T-helper 22 cell (primary cell): Measurements from ENCODE around the gene ZFHX3.
"Not testable (repeated sequence)": the region's sequence is repeated elsewhere in the genome, so short reads cannot be mapped to it uniquely, and the experiment has no call there.

ENCODE experiments used
- DNase-seq: peaks from one replicate; pipeline ENCODE4 v3.0.0-alpha.2; 2020; ENCODE audit warnings: low read depth

Gene ZFHX3

GRCh38 chr16:73020409-73020884 lies 27.5 kb downstream of the ZFHX3 start:
- DNase-seq = no peak

DNA sequence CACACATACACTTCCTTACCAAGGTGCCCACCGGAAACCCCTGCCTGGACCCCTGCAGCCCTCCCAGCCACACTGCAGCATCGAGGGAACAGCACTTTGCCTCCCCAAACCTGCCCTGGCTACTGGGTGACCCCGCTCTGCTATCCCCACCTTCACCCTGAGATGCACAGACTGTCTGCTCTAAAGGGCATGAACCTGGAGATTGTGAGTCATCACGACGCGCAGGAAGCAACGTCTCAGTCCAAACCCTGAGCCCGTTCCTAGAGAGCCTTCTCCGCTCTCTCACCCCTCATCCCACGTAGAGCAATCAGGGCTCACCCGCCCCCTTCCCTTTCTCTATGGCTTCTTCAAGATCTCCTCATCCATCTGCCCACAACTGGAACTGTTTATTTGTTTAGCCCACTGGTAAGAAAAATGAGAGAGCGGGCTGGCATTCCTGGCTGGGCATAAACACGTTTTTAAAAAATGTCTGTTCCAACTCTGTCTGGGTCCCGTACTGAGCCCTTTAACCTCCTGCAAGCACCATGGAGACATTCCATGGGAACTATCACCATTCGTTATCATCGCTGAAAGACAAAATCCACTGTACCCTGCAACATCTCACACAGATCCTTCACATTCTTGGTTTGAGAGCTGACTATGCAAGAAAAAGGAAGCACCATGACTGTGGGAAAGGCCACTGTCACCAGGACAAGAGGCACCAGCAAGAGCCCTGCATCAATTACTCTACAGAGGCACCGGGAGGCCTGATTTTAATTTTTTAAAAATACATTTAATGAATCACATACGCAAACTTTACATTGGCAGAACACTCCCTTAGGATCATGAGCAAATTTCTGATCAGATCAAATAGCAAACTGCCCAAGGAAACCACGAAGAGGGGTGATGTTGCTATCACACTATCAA lies 28.2 kb downstream of the ZFHX3 start:
- DNase-seq = no peak

GRCh38 chr16:73018821-73019456 lies 29.0 kb downstream of the ZFHX3 start:
- no peak for DNase-seq

DNA sequence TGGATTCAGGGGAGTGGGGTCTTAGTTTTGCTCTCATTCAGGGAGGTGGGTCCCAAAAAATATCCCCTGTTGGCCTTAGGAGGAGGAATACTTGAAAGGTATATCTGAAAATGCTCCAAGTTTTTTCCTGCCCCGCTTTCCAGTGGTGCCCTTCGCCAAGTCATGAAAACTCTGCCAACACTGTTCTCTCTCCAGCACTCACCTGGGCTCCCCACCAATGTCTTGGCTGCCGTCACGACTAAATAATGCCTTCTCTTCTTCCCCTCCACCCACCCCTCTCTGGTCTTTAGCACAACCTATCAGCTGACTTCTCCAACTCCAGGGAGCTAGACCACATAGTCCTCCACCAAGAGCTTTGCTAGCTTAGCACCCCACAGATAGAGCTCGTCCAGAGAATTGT lies 30.6 kb downstream of the ZFHX3 start:
- DNase-seq = no peak

GRCh38 chr16:73016488-73016830 lies 31.5 kb downstream of the ZFHX3 start:
- DNase-seq = no peak

GRCh38 chr16:73015612-73016487 lies 32.1 kb downstream of the ZFHX3 start:
- no peak for DNase-seq

- no peak for DNase-seq
These were observed 33.2 kb downstream of the ZFHX3 start for GRCh38 chr16:73014768-73015167.

- DNase-seq = no peak
These were observed 34.0 kb downstream of the ZFHX3 start for GRCh38 chr16:73013974-73014373.

DNA sequence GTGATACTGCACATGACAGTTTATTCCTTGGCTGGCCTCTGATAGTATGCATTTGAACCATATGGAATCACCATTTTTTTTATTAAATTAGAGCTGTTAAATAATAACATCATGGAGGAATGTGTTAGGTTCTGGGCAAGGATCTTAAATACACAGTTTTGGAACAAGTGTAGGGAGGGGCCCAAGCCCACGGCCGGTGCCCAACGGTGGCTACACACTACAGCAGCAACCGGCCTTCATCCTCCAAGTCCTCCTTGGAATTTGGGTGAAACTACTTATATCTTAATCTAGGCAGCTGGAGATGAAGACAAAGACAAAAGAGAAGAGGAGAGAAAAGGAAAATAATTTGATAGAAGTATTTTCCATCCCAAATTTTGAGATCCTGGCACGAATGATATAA lies 35.6 kb downstream of the ZFHX3 start:
- no peak for DNase-seq

- no peak for DNase-seq
These were observed 36.0 kb downstream of the ZFHX3 start for GRCh38 chr16:73011926-73012325.

GRCh38 chr16:73010150-73010676 lies 37.7 kb downstream of the ZFHX3 start:
- DNase-seq = no peak

DNA sequence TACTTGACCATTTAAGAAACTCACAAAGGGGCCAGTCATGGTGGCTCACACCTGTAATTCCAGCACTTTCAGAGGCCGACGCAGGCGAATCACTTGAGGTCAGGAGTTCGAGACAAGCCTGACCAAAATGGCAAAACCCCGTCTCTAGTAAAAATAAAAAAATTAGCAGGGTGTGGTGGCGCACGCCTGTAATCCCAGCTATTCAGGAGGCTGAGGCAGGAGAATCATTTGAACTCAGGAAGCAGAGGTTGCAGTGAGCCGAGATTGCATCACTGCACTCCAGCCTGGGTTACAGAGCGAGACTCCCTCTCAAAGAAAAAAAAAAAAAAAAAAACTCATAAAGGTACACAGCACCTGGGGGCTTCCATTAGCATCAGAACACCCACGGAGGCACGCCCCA lies 38.2 kb downstream of the ZFHX3 start:
- DNase-seq = not testable (repeated sequence)

DNA sequence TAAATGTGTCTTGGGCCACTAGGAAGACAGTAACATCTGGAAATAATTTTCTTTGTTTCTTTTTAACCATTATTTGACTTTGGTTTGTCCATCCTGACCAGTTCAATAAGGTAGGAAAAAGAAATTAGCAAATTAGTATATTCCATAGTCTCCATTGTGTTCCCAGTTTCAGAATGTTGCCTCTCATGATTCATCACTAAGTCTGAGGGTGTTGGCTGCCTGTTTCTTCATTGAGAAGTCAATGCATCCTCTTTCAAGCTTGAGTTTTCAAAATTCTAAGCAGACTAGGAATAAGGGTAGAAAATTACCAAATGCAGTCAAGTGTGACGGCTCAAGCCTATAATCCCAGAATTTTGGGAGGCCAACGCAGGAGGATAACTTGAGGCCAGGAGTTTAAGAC lies 41.9 kb downstream of the ZFHX3 start:
- no peak for DNase-seq

DNA sequence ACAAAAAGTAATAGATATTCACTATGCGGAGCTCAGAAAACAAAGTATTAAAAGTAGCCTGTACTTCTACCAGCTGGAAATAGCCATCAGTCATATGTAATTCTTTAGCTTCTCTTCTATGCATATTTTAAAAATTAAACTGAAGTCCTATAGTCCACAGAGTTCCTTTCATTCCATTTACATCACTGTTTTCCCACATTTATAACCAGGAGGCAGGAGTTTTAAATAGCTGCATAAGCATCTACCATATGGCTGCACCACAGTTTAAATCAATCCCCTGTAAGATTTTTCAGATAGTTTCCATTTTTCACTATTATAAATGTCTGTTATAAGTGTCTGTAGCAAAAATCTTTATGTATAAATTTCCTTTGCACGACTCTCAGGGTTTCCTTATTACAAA lies 45.1 kb downstream of the ZFHX3 start:
- no peak for DNase-seq

- no peak for DNase-seq
These were observed 46.9 kb downstream of the ZFHX3 start for GRCh38 chr16:73000907-73001521.

DNA sequence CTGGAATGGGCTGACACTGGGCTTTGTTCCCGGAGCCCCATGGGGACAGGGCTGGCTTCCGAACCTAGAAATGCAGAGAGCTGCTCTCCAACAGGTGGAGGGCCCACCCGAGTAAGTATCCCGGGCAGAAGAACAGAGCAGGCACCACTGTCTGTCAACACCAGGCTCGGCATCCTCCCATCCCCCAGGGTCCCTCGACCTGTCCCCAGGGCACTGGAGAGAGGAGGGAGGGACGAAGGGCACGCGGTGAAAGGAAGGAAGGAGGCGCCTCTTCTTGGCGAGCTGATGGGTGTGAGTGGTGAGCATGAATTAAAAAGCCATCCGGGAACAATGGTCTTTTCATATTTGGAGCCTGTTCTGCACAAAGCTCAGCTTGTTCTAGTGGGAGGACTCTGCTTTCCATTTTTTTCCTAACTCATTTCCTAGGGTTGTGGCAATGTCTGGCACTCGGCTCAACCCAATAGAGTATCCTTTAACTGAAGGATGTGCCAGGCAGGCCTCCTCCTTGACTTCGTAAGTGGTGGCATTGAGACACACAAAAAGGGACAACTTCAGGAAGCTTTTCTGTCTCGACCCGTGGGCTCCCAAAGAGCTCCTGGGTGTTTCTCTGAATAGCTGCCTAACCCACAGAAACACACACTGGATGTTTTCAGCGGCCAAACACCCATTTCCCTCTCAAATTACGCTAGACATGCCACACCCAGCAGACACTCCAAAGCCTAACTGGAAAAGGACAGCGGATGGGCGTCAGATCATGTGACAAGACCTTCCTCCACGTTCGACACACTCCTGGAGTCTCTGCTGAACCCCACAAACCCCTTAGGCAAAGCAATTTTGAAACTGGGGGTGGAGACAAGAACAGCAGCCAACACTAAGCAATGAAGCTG lies 47.7 kb downstream of the ZFHX3 start:
- no peak for DNase-seq

GRCh38 chr16:72999541-73000019 lies 48.3 kb downstream of the ZFHX3 start:
- no peak for DNase-seq

GRCh38 chr16:72997141-72997542 lies 50.8 kb downstream of the ZFHX3 start:
- no peak for DNase-seq

DNA sequence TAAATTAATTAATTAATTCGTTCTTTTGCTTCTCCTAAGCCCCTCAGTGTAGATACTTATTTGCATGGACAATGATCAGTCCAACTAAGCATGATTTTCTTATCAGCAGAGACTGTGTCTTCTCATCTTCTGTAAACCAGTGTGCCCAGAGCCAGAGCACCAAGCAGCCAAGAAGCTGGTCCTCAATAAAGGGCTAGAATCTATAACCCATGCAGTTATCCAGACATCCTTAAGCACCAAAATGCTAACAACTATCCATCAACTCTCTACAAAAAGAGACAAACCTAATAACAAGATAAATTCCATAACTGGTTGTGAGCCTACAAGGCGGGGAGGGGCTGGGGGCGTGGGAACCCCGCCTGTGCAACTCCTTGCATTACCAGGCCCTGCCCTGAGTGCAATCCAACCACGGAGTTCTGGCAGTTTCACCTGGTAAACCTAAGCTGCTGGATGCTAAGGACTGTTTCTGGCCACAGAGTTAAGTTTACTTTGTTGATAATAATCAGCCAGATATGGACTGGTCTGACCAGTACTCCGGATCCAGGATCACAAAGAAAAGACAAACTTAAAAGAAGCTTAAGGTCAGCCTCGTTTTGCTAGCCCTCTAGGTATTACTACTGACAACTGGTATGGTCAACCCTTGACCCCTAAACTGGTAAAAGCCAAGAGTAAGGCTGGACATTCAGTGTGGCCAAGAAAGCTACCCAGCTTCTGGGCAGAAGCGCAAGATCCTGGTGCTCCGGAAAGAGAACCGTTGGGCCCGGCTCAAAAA lies 51.5 kb downstream of the ZFHX3 start:
- DNase-seq = no peak

DNA sequence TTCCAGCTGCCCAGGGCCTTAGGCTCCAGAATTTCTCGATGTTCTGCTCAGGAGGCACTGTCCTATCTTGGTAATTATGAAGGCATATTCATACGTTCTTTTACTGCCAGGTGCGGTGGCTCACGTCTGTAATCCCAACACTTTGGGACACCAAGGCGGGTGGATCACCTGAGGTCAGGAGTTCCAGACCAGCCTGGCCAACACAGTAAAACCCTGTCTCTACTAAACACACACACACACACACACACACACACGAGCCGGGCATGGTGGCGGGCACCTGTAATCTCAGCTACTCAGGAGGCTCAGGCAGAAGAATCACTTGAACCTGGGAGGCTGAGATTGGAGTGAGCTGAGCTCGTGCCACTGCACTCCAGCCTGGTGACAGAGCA lies 52.1 kb downstream of the ZFHX3 start:
- not testable (repeated sequence) for DNase-seq
